ENCODE results near the gene SSR3. TPM values are rescaled to one million over a fixed set of nuclear protein-coding genes. Genes with fewer than 3 reads are reported as not detected.
"Not testable (repeated sequence)": the region's sequence is repeated elsewhere in the genome, so short reads cannot be mapped to it uniquely, and the experiment has no call there.

The SSR3 gene
- total RNA-seq, 1 donor: 212 TPM

DNA sequence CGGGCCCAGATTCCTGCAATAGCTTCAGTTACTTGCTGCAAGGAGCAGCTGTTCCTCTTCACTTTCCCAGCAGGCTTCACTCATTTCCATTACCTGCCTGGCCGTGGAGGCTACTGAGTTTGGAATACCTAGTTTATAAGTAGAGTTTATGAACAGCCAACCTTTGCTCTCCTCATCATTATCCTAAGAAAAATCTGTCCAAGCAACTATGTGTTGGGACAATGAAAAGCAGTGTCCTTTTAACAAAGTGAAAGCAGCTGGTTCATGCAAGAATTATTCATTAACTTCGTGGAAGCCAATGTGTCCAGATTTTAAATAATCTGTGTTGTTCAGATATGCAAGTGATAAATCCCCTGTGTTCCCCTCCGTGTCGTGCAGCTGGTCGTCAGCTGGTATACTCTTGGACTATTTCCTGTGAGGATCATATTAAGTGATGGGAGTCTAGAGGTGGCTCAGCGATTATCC is 39.3 kb upstream of the SSR3 start:
- Histone ChIP-seq H3K4me3 (ENCODE audit: insufficient read depth, low read length) (peak overlapping the region; percentile 58), H3K27me3 (ENCODE audit: insufficient read depth, low read length) (no peaks in the 10 kb centered on the region), H3K79me2 (ENCODE audit: insufficient read depth, low read length) (no peaks in the 10 kb centered on the region), H3K27ac (ENCODE audit: low read depth, low read length) (no peak overlapping the region), H3K36me3 (ENCODE audit: insufficient read depth, low read length) (no peaks in the 10 kb centered on the region), H3K9me3 (ENCODE audit: low read depth, low read length) (no peaks in the 10 kb centered on the region), H3K4me1 (ENCODE audit: insufficient read depth, low read length) (no peaks in the 10 kb centered on the region), H4K20me1 (ENCODE audit: insufficient read depth, low read length) (no peaks in the 10 kb centered on the region), H3K4me2 (ENCODE audit: insufficient read depth, low read length) (peak overlapping the region; percentile 80), H2AFZ (ENCODE audit: low read length) (peak overlapping the region; percentile 92)
- no peak for TF ChIP-seq CTCF (IDR thresholded peaks at IDR 0.05; ENCODE audit: extremely low read depth, low read depth, low read length)
- DNase-seq (ENCODE audit: insufficient read length, low spot score, missing footprints): no peak

- H3K4me1 ChIP-seq (ENCODE audit: insufficient read depth, low read length): no peaks in the 10 kb centered on the region
Measured at GRCh38 chr3:156593814-156594213, 38.9 kb upstream of the SSR3 start.

GRCh38 chr3:156589806-156590205 is 34.9 kb upstream of the SSR3 start:
- not testable (repeated sequence) for DNase-seq (ENCODE audit: insufficient read length, low spot score, missing footprints); H3K27ac ChIP-seq (ENCODE audit: low read depth, low read length); H3K4me3 ChIP-seq (ENCODE audit: insufficient read depth, low read length); H4K20me1 ChIP-seq (ENCODE audit: insufficient read depth, low read length); H2AFZ ChIP-seq (ENCODE audit: low read length); H3K4me2 ChIP-seq (ENCODE audit: insufficient read depth, low read length); H3K9me3 ChIP-seq (ENCODE audit: low read depth, low read length); H3K4me1 ChIP-seq (ENCODE audit: insufficient read depth, low read length); H3K79me2 ChIP-seq (ENCODE audit: insufficient read depth, low read length); H3K36me3 ChIP-seq (ENCODE audit: insufficient read depth, low read length); H3K27me3 ChIP-seq (ENCODE audit: insufficient read depth, low read length)

More at GRCh38 chr3:156593814-156594213, 38.9 kb upstream of the SSR3 start:
- no peak for TF ChIP-seq CTCF (IDR thresholded peaks at IDR 0.05; ENCODE audit: extremely low read depth, low read depth, low read length)
- Histone ChIP-seq H3K4me3 (ENCODE audit: insufficient read depth, low read length) (no peak overlapping the region), H3K4me2 (ENCODE audit: insufficient read depth, low read length) (peak overlapping the region; percentile 80), H3K27ac (ENCODE audit: low read depth, low read length) (no peak overlapping the region), H2AFZ (ENCODE audit: low read length) (peak overlapping the region; percentile 92), H3K36me3 (ENCODE audit: insufficient read depth, low read length) (no peaks in the 10 kb centered on the region), H3K27me3 (ENCODE audit: insufficient read depth, low read length) (no peaks in the 10 kb centered on the region), H4K20me1 (ENCODE audit: insufficient read depth, low read length) (no peaks in the 10 kb centered on the region), H3K79me2 (ENCODE audit: insufficient read depth, low read length) (no peaks in the 10 kb centered on the region), H3K9me3 (ENCODE audit: low read depth, low read length) (no peaks in the 10 kb centered on the region)
- DNase-seq (ENCODE audit: insufficient read length, low spot score, missing footprints): no peak

GRCh38 chr3:156587760-156588069 is 32.8 kb upstream of the SSR3 start:
- no peaks in the 10 kb centered on the region for H3K27me3 ChIP-seq (ENCODE audit: insufficient read depth, low read length)
- H3K27ac ChIP-seq (ENCODE audit: low read depth, low read length): no peak overlapping the region
- no peaks in the 10 kb centered on the region for H3K79me2 ChIP-seq (ENCODE audit: insufficient read depth, low read length)
- TF ChIP-seq CTCF (IDR thresholded peaks at IDR 0.05; ENCODE audit: extremely low read depth, low read depth, low read length): no peak
- no peaks in the 10 kb centered on the region for H4K20me1 ChIP-seq (ENCODE audit: insufficient read depth, low read length)
- H3K36me3 ChIP-seq (ENCODE audit: insufficient read depth, low read length): no peaks in the 10 kb centered on the region
- no peak for DNase-seq (ENCODE audit: insufficient read length, low spot score, missing footprints)
- H3K4me1 ChIP-seq (ENCODE audit: insufficient read depth, low read length): no peaks in the 10 kb centered on the region
- H3K4me2 ChIP-seq (ENCODE audit: insufficient read depth, low read length): no peak overlapping the region
- H3K4me3 ChIP-seq (ENCODE audit: insufficient read depth, low read length): no peak overlapping the region
- no peaks in the 10 kb centered on the region for H3K9me3 ChIP-seq (ENCODE audit: low read depth, low read length)
- peak overlapping the region; percentile 65 for H2AFZ ChIP-seq (ENCODE audit: low read length)

Measured in osteoblast (primary cell).